ENCODE results near the gene OPN4. TPM values are rescaled to one million over a fixed set of nuclear protein-coding genes. Genes with fewer than 3 reads are reported as not detected.

Gene OPN4
- total and polyA plus RNA-seq, 2 donors from 2014 or later, result not detected

DNA sequence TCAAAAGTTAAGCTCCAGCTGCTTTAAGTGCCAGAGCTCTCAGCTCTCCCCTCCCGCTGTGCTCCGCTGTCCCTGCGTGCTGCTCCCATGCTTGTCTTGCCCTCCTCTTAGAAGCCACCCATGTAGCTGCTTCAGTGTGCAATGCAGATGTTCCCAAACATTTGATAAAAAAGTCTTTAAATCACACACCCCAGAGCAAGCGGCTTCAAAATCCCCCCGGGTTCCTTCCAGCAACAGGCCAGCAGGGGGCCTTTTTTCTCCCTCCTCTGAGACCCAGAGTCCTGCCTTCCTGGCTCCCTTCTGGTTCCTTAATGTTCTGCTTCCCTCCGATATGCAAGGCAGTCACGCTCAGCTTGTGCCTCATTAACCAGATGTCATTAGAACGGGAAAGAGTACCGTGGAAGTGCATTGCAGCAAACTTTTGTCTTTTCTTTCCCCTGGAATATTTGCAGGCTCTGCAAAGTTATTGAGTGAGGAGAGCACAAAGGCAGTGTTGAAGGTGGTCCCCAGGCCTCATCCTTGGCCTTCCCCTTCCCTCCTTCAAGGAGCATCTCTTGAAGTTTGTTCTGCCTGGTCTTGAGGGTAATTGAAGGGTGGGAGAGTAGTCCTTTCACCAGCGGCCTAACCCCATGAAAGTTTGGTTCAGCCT, 39.5 kb downstream of the OPN4 start:
- intact Hi-C loops (cut with DNase I), result loop anchor here (5.0 kb wide), 1 partner anchor 208 kb away; no protein-coding TSS in a partner anchor
- no peak overlapping the region for H3K27ac ChIP-seq (ENCODE audit: low read depth in 2 of 2, low read length in 2 of 2)
- no peaks in the 10 kb centered on the region for H3K9me3 ChIP-seq (ENCODE audit: control insufficient read depth in 2 of 3, insufficient read depth in 1 of 3, low read length in 3 of 3)
- FAIRE-seq, result no peak
- DNase-seq, result peak; percentile 71 to 92 (median 79)
- H3K9ac ChIP-seq (ENCODE audit: low read length in 3 of 3), result peak overlapping the region in 1 of 3 donors; percentile 28
- no peak overlapping the region for H3K4me3 ChIP-seq (ENCODE audit: low read length in 3 of 3)
- peaks cover 0 to 5% (median 0%) of the 10 kb centered on the region in 3 donors for H3K4me1 ChIP-seq (ENCODE audit: control insufficient read depth in 2 of 3, insufficient read depth in 2 of 3, low read depth in 1 of 3, low read length in 3 of 3)
- TF ChIP-seq, protein P1, sequence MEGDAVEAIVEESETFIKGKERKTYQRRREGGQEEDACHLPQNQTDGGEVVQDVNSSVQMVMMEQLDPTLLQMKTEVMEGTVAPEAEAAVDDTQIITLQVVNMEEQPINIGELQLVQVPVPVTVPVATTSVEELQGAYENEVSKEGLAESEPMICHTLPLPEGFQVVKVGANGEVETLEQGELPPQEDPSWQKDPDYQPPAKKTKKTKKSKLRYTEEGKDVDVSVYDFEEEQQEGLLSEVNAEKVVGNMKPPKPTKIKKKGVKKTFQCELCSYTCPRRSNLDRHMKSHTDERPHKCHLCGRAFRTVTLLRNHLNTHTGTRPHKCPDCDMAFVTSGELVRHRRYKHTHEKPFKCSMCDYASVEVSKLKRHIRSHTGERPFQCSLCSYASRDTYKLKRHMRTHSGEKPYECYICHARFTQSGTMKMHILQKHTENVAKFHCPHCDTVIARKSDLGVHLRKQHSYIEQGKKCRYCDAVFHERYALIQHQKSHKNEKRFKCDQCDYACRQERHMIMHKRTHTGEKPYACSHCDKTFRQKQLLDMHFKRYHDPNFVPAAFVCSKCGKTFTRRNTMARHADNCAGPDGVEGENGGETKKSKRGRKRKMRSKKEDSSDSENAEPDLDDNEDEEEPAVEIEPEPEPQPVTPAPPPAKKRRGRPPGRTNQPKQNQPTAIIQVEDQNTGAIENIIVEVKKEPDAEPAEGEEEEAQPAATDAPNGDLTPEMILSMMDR (IDR thresholded peaks at IDR 0.05; ENCODE audit: borderline replicate concordance, extremely low read depth, insufficient read depth), result peak; percentile 46
- H3K36me3 ChIP-seq (ENCODE audit: control insufficient read depth in 2 of 3, insufficient read depth in 3 of 3, low read length in 3 of 3), result no peaks in the 10 kb centered on the region
- no peaks in the 10 kb centered on the region for H3K27me3 ChIP-seq (ENCODE audit: control insufficient read depth, insufficient read depth, low read length)

DNA sequence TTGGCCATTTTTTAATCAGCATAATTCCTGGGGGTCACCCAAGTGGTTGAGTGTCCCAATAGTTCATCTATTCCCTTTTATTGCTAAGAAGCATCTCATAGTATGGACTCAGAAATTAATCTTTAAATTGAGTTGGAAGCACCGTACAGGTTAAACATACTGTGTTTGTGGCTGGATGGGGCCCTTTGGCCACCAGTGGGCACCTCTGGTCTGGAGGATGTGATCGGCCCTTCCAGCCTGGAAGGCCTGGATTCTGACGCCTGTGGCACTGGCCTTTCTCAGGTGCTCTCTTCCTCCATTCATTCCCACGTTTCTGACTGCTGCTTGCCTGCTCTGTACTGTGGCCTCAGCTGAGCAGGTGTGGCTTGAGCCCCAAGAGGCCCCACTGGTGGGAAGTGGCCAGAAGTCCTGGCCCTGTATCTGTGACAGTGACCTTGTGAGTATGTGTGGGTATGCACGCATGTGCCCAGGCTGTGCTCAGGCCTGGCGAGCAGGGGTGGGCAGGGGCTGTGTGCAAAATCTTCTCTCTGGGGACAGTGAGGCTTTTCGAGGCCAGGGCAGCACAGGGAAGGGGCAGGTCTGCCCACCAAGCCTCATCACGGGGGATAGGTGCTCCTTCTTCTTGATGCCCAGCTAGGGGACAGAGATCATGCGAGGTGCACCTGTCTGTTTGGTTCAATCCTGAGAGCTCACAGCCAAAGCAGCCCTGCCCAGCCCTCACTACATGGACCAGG, 44.0 kb downstream of the OPN4 start:
- Histone ChIP-seq H3K27me3 (ENCODE audit: control insufficient read depth, insufficient read depth, low read length) (no peaks in the 10 kb centered on the region), H3K36me3 (ENCODE audit: control insufficient read depth in 2 of 3, insufficient read depth in 3 of 3, low read length in 3 of 3) (no peaks in the 10 kb centered on the region), H3K9ac (ENCODE audit: low read length in 3 of 3) (no peak overlapping the region), H3K4me3 (ENCODE audit: low read length in 3 of 3) (no peak overlapping the region), H3K4me1 (ENCODE audit: control insufficient read depth in 2 of 3, insufficient read depth in 2 of 3, low read depth in 1 of 3, low read length in 3 of 3) (peaks cover 0 to 3% (median 0%) of the 10 kb centered on the region in 3 donors), H3K27ac (ENCODE audit: low read depth in 2 of 2, low read length in 2 of 2) (no peak overlapping the region), H3K9me3 (ENCODE audit: control insufficient read depth in 2 of 3, insufficient read depth in 1 of 3, low read length in 3 of 3) (no peaks in the 10 kb centered on the region)
- FAIRE-seq, result no peak
- TF ChIP-seq, protein P1 (IDR thresholded peaks at IDR 0.05; ENCODE audit: borderline replicate concordance, extremely low read depth, insufficient read depth), result no peak
- DNase-seq, result peak in 1 of 5 donors; percentile 43
- intact Hi-C loops (cut with DNase I), result no loop called here

DNA sequence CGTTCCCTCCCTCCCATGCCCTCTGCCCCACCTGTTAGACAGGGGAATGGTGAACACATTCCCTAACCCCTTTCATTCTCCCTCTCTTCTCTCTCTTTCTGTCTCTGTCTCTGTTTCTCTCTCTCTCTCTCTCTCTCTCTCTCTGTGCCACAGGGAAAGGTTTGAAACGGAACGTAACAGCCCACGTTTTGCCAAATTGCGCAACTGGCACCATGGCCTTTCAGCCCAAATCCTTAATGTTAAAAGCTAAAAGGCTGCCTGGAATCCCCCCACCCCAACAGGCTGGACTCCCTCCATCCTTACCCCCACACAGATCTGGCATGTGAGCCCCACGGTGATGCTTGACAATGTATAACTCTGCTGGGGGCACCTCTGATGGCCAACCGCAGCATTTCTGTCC, 44.8 kb downstream of the OPN4 start:
- Histone ChIP-seq H3K9me3 (ENCODE audit: control insufficient read depth in 2 of 3, insufficient read depth in 1 of 3, low read length in 3 of 3) (no peaks in the 10 kb centered on the region), H3K9ac (ENCODE audit: low read length in 3 of 3) (no peak overlapping the region), H3K36me3 (ENCODE audit: control insufficient read depth in 2 of 3, insufficient read depth in 3 of 3, low read length in 3 of 3) (no peaks in the 10 kb centered on the region), H3K27ac (ENCODE audit: low read depth in 2 of 2, low read length in 2 of 2) (no peak overlapping the region), H3K4me1 (ENCODE audit: control insufficient read depth in 2 of 3, insufficient read depth in 2 of 3, low read depth in 1 of 3, low read length in 3 of 3) (no peaks in the 10 kb centered on the region), H3K27me3 (ENCODE audit: control insufficient read depth, insufficient read depth, low read length) (no peaks in the 10 kb centered on the region), H3K4me3 (ENCODE audit: low read length in 3 of 3) (no peak overlapping the region)
- TF ChIP-seq, protein P1 (IDR thresholded peaks at IDR 0.05; ENCODE audit: borderline replicate concordance, extremely low read depth, insufficient read depth), result no peak
- DNase-seq, result no peak
- FAIRE-seq, result no peak
- intact Hi-C loops (cut with DNase I), result no loop called here

Measured in kidney (tissue), 14 donors.